GM12891 (cell line): Measurements from ENCODE around the gene ANKRD62.

Experiments
- POLR2A ChIP-seq: IDR thresholded peaks from 2 replicates; pipeline ENCODE4 v1.6.1; 2011; ENCODE audit warnings: low read depth, low read length, control low read depth
- POLR2AphosphoS5 ChIP-seq: IDR thresholded peaks from 2 replicates; pipeline ENCODE4 v1.6.1; 2011; ENCODE audit warnings: low read depth, low read length, control low read depth
- POU2F2 ChIP-seq: IDR thresholded peaks from 2 replicates; pipeline ENCODE4 v1.6.1; 2011; ENCODE audit warnings: low read depth, mild to moderate bottlenecking, control low read depth, low read length, moderate library complexity
- TAF1 ChIP-seq: IDR thresholded peaks from 2 replicates; pipeline ENCODE4 v1.6.1; 2011; ENCODE audit warnings: low read depth, low read length, control low read depth

DNA sequence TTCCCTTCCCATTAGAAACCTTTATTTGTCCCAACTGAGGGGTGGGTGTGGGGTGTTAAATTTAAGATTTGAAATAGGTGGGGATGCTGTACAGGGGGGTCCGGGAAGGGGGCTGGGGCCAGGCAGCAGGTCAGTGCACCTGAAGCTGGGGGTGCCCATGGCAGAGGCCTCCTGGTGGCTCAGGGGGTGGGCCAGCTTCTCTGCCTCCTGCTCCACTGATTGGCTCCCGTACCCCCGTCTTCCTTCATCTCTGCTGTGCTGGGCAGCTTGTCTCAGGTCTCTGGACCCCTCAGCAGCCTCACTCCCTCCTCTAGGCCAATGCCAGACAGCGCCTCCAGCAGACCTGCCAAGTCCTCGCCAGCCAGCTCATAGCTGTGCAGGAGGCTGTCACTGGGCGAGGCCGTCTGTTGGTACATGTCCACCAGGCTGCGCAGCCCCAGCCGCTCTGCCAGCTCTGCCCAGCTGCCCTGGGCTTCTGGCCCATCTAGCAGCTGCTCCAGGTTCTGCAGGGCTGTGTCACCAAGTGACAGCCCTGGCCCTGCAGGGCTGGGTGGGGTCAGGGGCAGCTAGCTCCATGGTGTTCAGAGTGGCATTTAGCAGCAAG lies 2.0 kb upstream of the ANKRD62 start:
- TF ChIP-seq POLR2AphosphoS5 (no peak), TAF1 (no peak), POU2F2 (no peak), POLR2A (no peak)
